HepG2 (cell line): ENCODE results near the gene FANCF. TPM values are rescaled to one million over a fixed set of nuclear protein-coding genes. Genes with fewer than 3 reads are reported as not detected.

Experiments used
- BORCS8-MEF2B ChIP-seq: sonication (generic); formaldehyde crosslinking; IDR thresholded peaks from 2 replicates; pipeline ENCODE4 v1.8.0; 2022; ENCODE audit warnings: mild to moderate bottlenecking, missing genetic modification reagents
- CCDC6 ChIP-seq: sonication (generic); formaldehyde crosslinking; IDR thresholded peaks from 2 replicates; pipeline ENCODE4 v1.8.1; 2022; ENCODE audit warnings: mild to moderate bottlenecking, missing genetic modification reagents, moderate library complexity
- MAFF ChIP-seq: IDR thresholded peaks from 2 replicates; pipeline ENCODE4 v1.6.1; 2011; ENCODE audit warnings: low read depth, low read length, improper control_type of control experiment
- MZF1 ChIP-seq: sonication (generic); formaldehyde crosslinking; IDR thresholded peaks from 2 replicates; pipeline ENCODE4 v1.8.1; 2023; ENCODE audit warnings: mild to moderate bottlenecking, missing genetic modification reagents, borderline replicate concordance
- PAX8 ChIP-seq: sonication (generic); formaldehyde crosslinking; IDR thresholded peaks from 2 replicates; pipeline ENCODE4 v1.8.0; 2022; ENCODE audit warnings: mild to moderate bottlenecking, missing genetic modification reagents, borderline replicate concordance
- RAD21 ChIP-seq: fragments of 450-650 bp; formaldehyde crosslinking; IDR thresholded peaks from 2 replicates; pipeline ENCODE4 v1.5.0; 2020; ENCODE audit warnings: mild to moderate bottlenecking
- REL ChIP-seq: sonication (generic); formaldehyde crosslinking; conservative IDR thresholded peaks from 2 replicates; pipeline ENCODE4 v1.8.0; 2022; ENCODE audit warnings: mild to moderate bottlenecking, missing genetic modification reagents, moderate library complexity
- SIX4 ChIP-seq: sonication (generic); formaldehyde crosslinking; IDR thresholded peaks from 2 replicates; pipeline ENCODE4 v1.4.0; 2020; ENCODE audit warnings: missing genetic modification reagents
- SRF ChIP-seq: IDR thresholded peaks from 2 replicates; pipeline ENCODE4 v1.6.1; 2011; ENCODE audit warnings: mild to moderate bottlenecking, low read depth, low read length, moderate library complexity
- SRY ChIP-seq: sonication (generic); formaldehyde crosslinking; IDR thresholded peaks from 2 replicates; pipeline ENCODE4 v1.8.0; 2022; ENCODE audit warnings: mild to moderate bottlenecking, missing genetic modification reagents
- SSRP1 ChIP-seq: IDR thresholded peaks from 2 replicates; pipeline ENCODE4 v1.6.1; 2016; ENCODE audit warnings: control low read depth
- TCF7L2 ChIP-seq: IDR thresholded peaks from 2 replicates; pipeline ENCODE4 v1.6.1; 2011; ENCODE audit warnings: mild to moderate bottlenecking, low read depth, low read length, moderate library complexity
- THYN1 ChIP-seq: sonication (generic); formaldehyde crosslinking; IDR thresholded peaks from 2 replicates; pipeline ENCODE4 v1.8.1; 2023; ENCODE audit warnings: low read depth, mild to moderate bottlenecking, moderate library complexity, missing genetic modification reagents, borderline replicate concordance
- TSC22D2 ChIP-seq: sonication (generic); formaldehyde crosslinking; IDR thresholded peaks from 2 replicates; pipeline ENCODE4 v1.5.1; 2020; ENCODE audit warnings: missing genetic modification reagents, mild to moderate bottlenecking, borderline replicate concordance
- ZNF205 ChIP-seq: IDR thresholded peaks from 2 replicates; pipeline ENCODE4 v1.6.1; 2018; ENCODE audit warnings: missing biosample characterization, missing genetic modification reagents
- ZNF317 ChIP-seq: sonication (generic); formaldehyde crosslinking; IDR thresholded peaks from 2 replicates; pipeline ENCODE4 v1.5.0; 2020; ENCODE audit warnings: mild to moderate bottlenecking, missing genetic modification reagents
- ZNF468 ChIP-seq: sonication (generic); formaldehyde crosslinking; IDR thresholded peaks from 2 replicates; pipeline ENCODE4 v1.8.0; 2022; ENCODE audit warnings: mild to moderate bottlenecking, moderate library complexity, missing genetic modification reagents
- ZNF550 ChIP-seq: sonication (generic); formaldehyde crosslinking; IDR thresholded peaks from 2 replicates; pipeline ENCODE4 v1.4.0; 2020; ENCODE audit warnings: mild to moderate bottlenecking, missing genetic modification reagents, borderline replicate concordance
- ZNF567 ChIP-seq: sonication (generic); formaldehyde crosslinking; IDR thresholded peaks from 2 replicates; pipeline ENCODE4 v1.8.1; 2023; ENCODE audit warnings: mild to moderate bottlenecking, missing genetic modification reagents, borderline replicate concordance
- ZNF619 ChIP-seq: sonication (generic); formaldehyde crosslinking; IDR thresholded peaks from 2 replicates; pipeline ENCODE4 v1.4.0; 2020; ENCODE audit warnings: mild to moderate bottlenecking, missing genetic modification reagents
- ZNF709 ChIP-seq: sonication (generic); formaldehyde crosslinking; IDR thresholded peaks from 2 replicates; pipeline ENCODE4 v1.5.0; 2020; ENCODE audit warnings: mild to moderate bottlenecking, missing genetic modification reagents
- ZNF761 ChIP-seq: sonication (generic); formaldehyde crosslinking; conservative IDR thresholded peaks from 2 replicates; pipeline ENCODE4 v1.4.0; 2020; ENCODE audit warnings: mild to moderate bottlenecking, missing genetic modification reagents
- ZNF782 ChIP-seq: sonication (generic); formaldehyde crosslinking; IDR thresholded peaks from 2 replicates; pipeline ENCODE4 v1.4.0; 2020; ENCODE audit warnings: missing genetic modification reagents, mild to moderate bottlenecking, borderline replicate concordance
- ZNF790 ChIP-seq: sonication (generic); formaldehyde crosslinking; IDR thresholded peaks from 2 replicates; pipeline ENCODE4 v1.8.0; 2022; ENCODE audit warnings: missing genetic modification reagents, mild to moderate bottlenecking, borderline replicate concordance
- ZNF800 ChIP-seq: sonication (generic); formaldehyde crosslinking; IDR thresholded peaks from 2 replicates; pipeline ENCODE4 v1.4.0; 2020; ENCODE audit warnings: missing genetic modification reagents
- polyA plus RNA-seq, 8 experiments: library from polyadenylated mRNA; depleted of rRNA in 3 of 8; stranded (reverse) in 7 of 8; unstranded in 1 of 8; fragments of >200 nt; fragmentation: Illumina TruSeq in 4 of 8; extraction: Trizol in 4 of 8; gene quantifications; 2 replicates each; pipeline versions ENCODE4 v1.2.1 to v1.2.3, GENCODE V29; 2011 to 2016; ENCODE audit warnings: low read depth in 4 of 8, missing spikeins in 1 of 8, mixed read lengths in 1 of 8; ENCODE audit not compliant: insufficient read depth in 1 of 8
- total RNA-seq, 5 experiments: library from RNA; depleted of rRNA; stranded (reverse); fragments of >200 nt; fragmentation: Illumina TruSeq; extraction: Trizol; gene quantifications; 2 replicates each; pipeline ENCODE4 v1.2.3, GENCODE V29; 2016; ENCODE audit warnings: low read depth in 1 of 5
- TF ChIP-seq, protein P1 (sequence below): sonication (generic); formaldehyde crosslinking; IDR thresholded peaks from 2 replicates; pipeline ENCODE4 v1.4.0; 2020; ENCODE audit warnings: missing genetic modification reagents

FANCF gene
- total and polyA plus RNA-seq, 2 of the 13 experiments (the other 11 are each of a cell fraction or from before 2014, with no cell fraction given) = 2.5 to 9.7 TPM

DNA sequence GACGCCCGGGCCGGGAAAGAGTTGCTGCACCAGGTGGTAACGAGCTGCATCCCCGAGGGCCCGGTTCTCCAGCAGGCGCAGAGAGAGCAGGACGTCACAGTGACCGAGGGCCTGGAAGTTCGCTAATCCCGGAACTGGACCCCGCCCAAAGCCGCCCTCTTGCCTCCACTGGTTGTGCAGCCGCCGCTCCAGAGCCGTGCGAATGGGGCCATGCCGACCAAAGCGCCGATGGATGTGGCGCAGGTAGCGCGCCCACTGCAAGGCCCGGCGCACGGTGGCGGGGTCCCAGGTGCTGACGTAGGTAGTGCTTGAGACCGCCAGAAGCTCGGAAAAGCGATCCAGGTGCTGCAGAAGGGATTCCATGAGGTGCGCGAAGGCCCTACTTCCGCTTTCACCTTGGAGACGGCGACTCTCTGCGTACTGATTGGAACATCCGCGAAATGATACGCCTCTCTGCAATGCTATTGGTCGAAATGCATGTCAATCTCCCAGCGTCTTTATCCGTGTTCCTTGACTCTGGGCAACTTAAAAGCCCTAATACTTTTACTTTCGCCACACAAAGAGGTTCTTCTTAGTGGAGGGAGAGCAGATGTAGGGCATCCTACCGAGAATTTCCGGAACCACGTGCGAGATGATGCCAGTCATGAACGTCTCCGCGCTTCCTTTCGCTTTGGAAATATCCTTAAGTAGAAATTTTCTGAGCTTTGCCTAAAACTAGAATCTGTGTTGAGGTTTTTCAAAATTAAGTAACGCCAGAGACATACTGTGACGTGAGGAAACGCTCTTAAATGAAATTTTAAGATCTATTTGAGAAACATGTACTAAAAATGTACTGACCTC is at the start of gene FANCF (continued):
- peak; percentile 80 for TF ChIP-seq ZNF800
- peak; percentile 23; the same call in 1 of the 2 replicates for TF ChIP-seq PAX8 (CRISPR knock-in tag)
- no peak for TF ChIP-seq ZNF619 (CRISPR knock-in tag)
- peak; percentile 74; the same call in 1 of the 2 replicates for TF ChIP-seq ZNF782 (CRISPR knock-in tag)
- no peak; the same call in 1 of the 2 replicates for TF ChIP-seq ZNF709 (CRISPR knock-in tag)
- no peak for TF ChIP-seq SSRP1 (CRISPR knock-in tag)
- TF ChIP-seq TCF7L2 = no peak
- TF ChIP-seq BORCS8-MEF2B (CRISPR knock-in tag) = peak; percentile 70; the same call in 1 of the 2 replicates
- no peak for TF ChIP-seq SIX4
- TF ChIP-seq ZNF790 (CRISPR knock-in tag) = no peak
- TF ChIP-seq MAFF = no peak
- peak; percentile 79 for TF ChIP-seq ZNF317
- peak; percentile 70; the same call in 1 of the 2 replicates for TF ChIP-seq SRY (CRISPR knock-in tag)
- TF ChIP-seq CCDC6 (CRISPR knock-in tag) = peak; percentile 75; the same call in 1 of the 2 replicates
- TF ChIP-seq TSC22D2 (CRISPR knock-in tag) = peak; percentile 58; the same call in 1 of the 2 replicates
- no peak for TF ChIP-seq ZNF567 (CRISPR knock-in tag)
- no peak for TF ChIP-seq REL (CRISPR knock-in tag)
- no peak for TF ChIP-seq ZNF205 (CRISPR knock-in tag)
- no peak for TF ChIP-seq MZF1
- TF ChIP-seq SRF = no peak
- TF ChIP-seq ZNF761 = peak; percentile 90
- no peak for TF ChIP-seq ZNF550 (CRISPR knock-in tag)
- no peak for TF ChIP-seq THYN1 (CRISPR knock-in tag)
- TF ChIP-seq, protein P1, sequence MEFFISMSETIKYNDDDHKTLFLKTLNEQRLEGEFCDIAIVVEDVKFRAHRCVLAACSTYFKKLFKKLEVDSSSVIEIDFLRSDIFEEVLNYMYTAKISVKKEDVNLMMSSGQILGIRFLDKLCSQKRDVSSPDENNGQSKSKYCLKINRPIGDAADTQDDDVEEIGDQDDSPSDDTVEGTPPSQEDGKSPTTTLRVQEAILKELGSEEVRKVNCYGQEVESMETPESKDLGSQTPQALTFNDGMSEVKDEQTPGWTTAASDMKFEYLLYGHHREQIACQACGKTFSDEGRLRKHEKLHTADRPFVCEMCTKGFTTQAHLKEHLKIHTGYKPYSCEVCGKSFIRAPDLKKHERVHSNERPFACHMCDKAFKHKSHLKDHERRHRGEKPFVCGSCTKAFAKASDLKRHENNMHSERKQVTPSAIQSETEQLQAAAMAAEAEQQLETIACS (CRISPR knock-in tag) = 0 out of 2 replicates have a peak, but pooled peaks have one; percentile 12
- TF ChIP-seq ZNF468 = no peak
- peak; percentile 37; the same call in 1 of the 2 replicates for TF ChIP-seq RAD21 (CRISPR knock-in tag)
